HG02610 (cell line): ENCODE results near the gene ECHDC3.
A peak's percentile ranks its signal among the peaks of the same experiment; 100 is the strongest.

ENCODE experiments used
- ATAC-seq: cut with Tn5 transposase; IDR thresholded peaks from one replicate; pipeline ENCODE4 v1.9.1; 2021; ENCODE audit warnings: mild to moderate bottlenecking, moderate library complexity; ENCODE audit not compliant: unreplicated experiment

The ECHDC3 gene

GRCh38 chr10:11746883-11747539 lies 4.8 kb downstream of the ECHDC3 start:
- no peak for ATAC-seq

- no peak for ATAC-seq
Measured at GRCh38 chr10:11748866-11749265, 6.7 kb downstream of the ECHDC3 start.

GRCh38 chr10:11750420-11750819 lies 8.2 kb downstream of the ECHDC3 start:
- ATAC-seq, result no peak

- no peak for ATAC-seq
Measured at GRCh38 chr10:11754173-11754572, 12.0 kb downstream of the ECHDC3 start.

- ATAC-seq, result no peak
Measured at GRCh38 chr10:11754620-11755019, 12.4 kb downstream of the ECHDC3 start.

- ATAC-seq, result no peak
Measured at GRCh38 chr10:11755512-11756263, 13.5 kb downstream of the ECHDC3 start.

- ATAC-seq, result no peak
Measured at GRCh38 chr10:11756766-11757315, 14.7 kb downstream of the ECHDC3 start.

- ATAC-seq, result no peak
Measured at GRCh38 chr10:11757454-11757820, 15.3 kb downstream of the ECHDC3 start.

GRCh38 chr10:11757821-11758463 lies 15.8 kb downstream of the ECHDC3 start:
- peak; percentile 94 for ATAC-seq

GRCh38 chr10:11758527-11759236 lies 16.5 kb downstream of the ECHDC3 start:
- ATAC-seq, result no peak

GRCh38 chr10:11759347-11759746 lies 17.2 kb downstream of the ECHDC3 start:
- ATAC-seq, result no peak

- no peak for ATAC-seq
Measured at GRCh38 chr10:11760151-11760550, 18.0 kb downstream of the ECHDC3 start.

GRCh38 chr10:11760861-11761260 lies 18.7 kb downstream of the ECHDC3 start:
- no peak for ATAC-seq

GRCh38 chr10:11761431-11761830 lies 19.2 kb downstream of the ECHDC3 start:
- no peak for ATAC-seq

GRCh38 chr10:11762706-11763500 lies 20.7 kb downstream of the ECHDC3 start:
- ATAC-seq, result no peak

GRCh38 chr10:11763501-11763861 lies 21.3 kb downstream of the ECHDC3 start:
- ATAC-seq, result no peak

GRCh38 chr10:11765141-11765540 lies 23.0 kb downstream of the ECHDC3 start:
- ATAC-seq, result no peak

- no peak for ATAC-seq
Measured at GRCh38 chr10:11772575-11773288, 30.6 kb downstream of the ECHDC3 start.

GRCh38 chr10:11773761-11774441 lies 31.7 kb downstream of the ECHDC3 start:
- ATAC-seq, result no peak
